MCF 10A (cell line): ENCODE results near the gene PRR15L. TPM values are rescaled to one million over a fixed set of nuclear protein-coding genes. Genes with fewer than 3 reads are reported as not detected.

Experiments
- BruUV-seq: library from RNA; stranded (reverse); fragments of 400-500 nt; replicated peaks from 2 replicates; lab custom pipeline; 2021; lab: Mats Ljungman, UMichigan
- CTCF ChIA-PET: fragments of 300-600 bp; sonication (Branson Sonifier 250); formaldehyde crosslinking; extraction: SDS; loops from one replicate; lab custom pipeline; 2021; ENCODE audit warnings: antibody characterized with exemption, inconsistent platforms; lab: Yijun Ruan, JAX
- POLR2A ChIA-PET: fragments of 300-600, 350-650 bp; sonication (Branson Sonifier 250); formaldehyde crosslinking; extraction: SDS; loops from one replicate; lab custom pipeline; 2020; ENCODE audit warnings: antibody characterized with exemption, inconsistent platforms; lab: Yijun Ruan, JAX
- DNase-seq: peaks from one replicate; pipeline ENCODE4 v3.0.0-alpha.2; 2018; ENCODE audit not compliant: unreplicated experiment
- H3K27ac Mint-ChIP-seq: one replicate; pipeline ENCODE4 v1.8.0; 2022; ENCODE audit warnings: mild to moderate bottlenecking, low read depth, mixed read lengths; ENCODE audit not compliant: unreplicated experiment
- H3K27me3 Mint-ChIP-seq: one replicate; pipeline ENCODE4 v1.8.0; 2022; ENCODE audit warnings: mixed read lengths; ENCODE audit not compliant: insufficient read depth, unreplicated experiment
- H3K36me3 Mint-ChIP-seq: one replicate; pipeline ENCODE4 v1.8.0; 2022; ENCODE audit warnings: mild to moderate bottlenecking, moderate library complexity, mixed read lengths; ENCODE audit not compliant: insufficient read depth, unreplicated experiment
- H3K4me1 Mint-ChIP-seq: one replicate; pipeline ENCODE4 v1.8.0; 2022; ENCODE audit warnings: mixed read lengths; ENCODE audit not compliant: insufficient read depth, unreplicated experiment
- H3K4me3 Mint-ChIP-seq: one replicate; pipeline ENCODE4 v1.8.0; 2022; ENCODE audit warnings: mild to moderate bottlenecking, moderate library complexity, mixed read lengths; ENCODE audit not compliant: unreplicated experiment
- H3K9me3 Mint-ChIP-seq: one replicate; pipeline ENCODE4 v1.8.0; 2022; ENCODE audit warnings: mixed read lengths; ENCODE audit not compliant: unreplicated experiment
- intact Hi-C: fragments of 100-400 bp; cut with micrococcal nuclease; formaldehyde crosslinking; loops from 2 replicates; pipeline ENCODE4 v1.14.1; 2022
- total RNA-seq: library from RNA; stranded (reverse); gene quantifications from 2 replicates; pipeline ENCODE4 v1.2.3, GENCODE V29; 2022
- TF ChIP-seq, protein P1 (sequence below): fragments of 200-600 bp; IDR thresholded peaks from one replicate; pipeline ENCODE4 v1.8.0; 2022; ENCODE audit warnings: antibody characterized with exemption, mild to moderate bottlenecking; ENCODE audit not compliant: unreplicated experiment

Gene PRR15L
- total RNA-seq, 1 experiment from 2014 or later, result not detected

DNA sequence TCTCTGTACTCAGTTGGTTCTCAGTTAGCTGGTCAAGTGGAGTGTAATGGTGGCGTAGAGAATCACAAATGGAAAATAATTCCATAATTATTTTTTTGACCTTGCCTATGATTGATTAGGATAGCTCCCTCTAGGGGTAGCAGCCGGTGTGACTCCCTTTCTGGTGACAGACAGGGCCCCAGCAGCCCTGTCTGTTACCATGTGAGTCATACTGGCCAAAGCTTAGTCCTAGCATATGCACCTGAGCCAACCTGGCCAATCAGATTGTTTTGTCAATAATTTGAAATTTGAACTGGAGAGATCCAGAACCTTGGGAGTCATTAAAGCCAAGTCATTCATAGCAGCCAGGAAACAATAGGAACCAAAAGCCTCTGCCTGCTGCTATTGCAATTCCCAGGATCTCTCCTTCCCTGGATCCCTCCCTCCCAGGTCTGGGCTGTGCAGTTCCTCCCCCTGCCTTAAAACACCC is 10.7 kb downstream of the PRR15L start:
- no peaks in the 10 kb centered on the region for H3K27me3 Mint-ChIP-seq
- CTCF ChIA-PET, result interaction anchor here (0.6 to 15.6 kb wide), 27 partner anchors 8 to 866 kb away, joined by 3 to 336 read pairs (median 4); partner anchors contain the start of genes CDK5RAP3, PRR15L, SCRN2 and SP2
- BruUV-seq, result no TSS peak
- intact Hi-C loops, result loop anchor here (1.0 to 5.0 kb wide), 2 partner anchors 104 to 185 kb away; no protein-coding TSS in a partner anchor
- DNase-seq, result peak; percentile 97
- no peaks in the 10 kb centered on the region for H3K9me3 Mint-ChIP-seq
- peak overlapping the region; percentile 19 for H3K27ac Mint-ChIP-seq
- POLR2A ChIA-PET, result interaction anchor here (0.6 to 7.3 kb wide), 15 partner anchors 8 to 281 kb away, joined by 3 to 117 read pairs (median 6); partner anchors contain the start of genes CDK5RAP3, NFE2L1, PRR15L and SCRN2
- H3K4me1 Mint-ChIP-seq, result peaks cover 24% of the 10 kb centered on the region
- TF ChIP-seq, protein P1, sequence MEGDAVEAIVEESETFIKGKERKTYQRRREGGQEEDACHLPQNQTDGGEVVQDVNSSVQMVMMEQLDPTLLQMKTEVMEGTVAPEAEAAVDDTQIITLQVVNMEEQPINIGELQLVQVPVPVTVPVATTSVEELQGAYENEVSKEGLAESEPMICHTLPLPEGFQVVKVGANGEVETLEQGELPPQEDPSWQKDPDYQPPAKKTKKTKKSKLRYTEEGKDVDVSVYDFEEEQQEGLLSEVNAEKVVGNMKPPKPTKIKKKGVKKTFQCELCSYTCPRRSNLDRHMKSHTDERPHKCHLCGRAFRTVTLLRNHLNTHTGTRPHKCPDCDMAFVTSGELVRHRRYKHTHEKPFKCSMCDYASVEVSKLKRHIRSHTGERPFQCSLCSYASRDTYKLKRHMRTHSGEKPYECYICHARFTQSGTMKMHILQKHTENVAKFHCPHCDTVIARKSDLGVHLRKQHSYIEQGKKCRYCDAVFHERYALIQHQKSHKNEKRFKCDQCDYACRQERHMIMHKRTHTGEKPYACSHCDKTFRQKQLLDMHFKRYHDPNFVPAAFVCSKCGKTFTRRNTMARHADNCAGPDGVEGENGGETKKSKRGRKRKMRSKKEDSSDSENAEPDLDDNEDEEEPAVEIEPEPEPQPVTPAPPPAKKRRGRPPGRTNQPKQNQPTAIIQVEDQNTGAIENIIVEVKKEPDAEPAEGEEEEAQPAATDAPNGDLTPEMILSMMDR, result peak; percentile 73
- no peak overlapping the region for H3K4me3 Mint-ChIP-seq
- peaks cover 36% of the 10 kb centered on the region for H3K36me3 Mint-ChIP-seq

DNA sequence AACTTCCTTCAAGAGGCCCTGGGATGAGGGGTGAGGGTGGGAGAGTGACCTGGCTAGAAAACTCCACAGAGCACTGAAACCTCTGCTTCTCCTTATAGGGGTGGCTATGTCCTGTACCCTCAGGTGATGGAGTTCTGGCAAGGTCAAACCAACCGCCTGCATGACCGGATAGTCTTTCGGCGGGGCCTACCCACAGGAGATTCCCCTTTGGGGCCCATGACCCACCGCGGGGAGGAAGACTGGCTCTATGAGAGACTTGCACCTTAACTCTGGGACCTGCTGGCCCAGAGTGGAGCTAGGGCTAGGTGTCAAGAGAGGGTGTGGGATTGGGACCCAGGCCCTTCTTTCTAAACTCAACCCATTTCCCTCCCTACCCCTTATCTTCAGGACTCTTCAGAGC is 11.2 kb downstream of the PRR15L start:
- intact Hi-C loops, result loop anchor here (5.0 kb wide), 1 partner anchor 186 kb away; no protein-coding TSS in a partner anchor
- DNase-seq, result no peak
- no TSS peak for BruUV-seq
- H3K27me3 Mint-ChIP-seq, result no peaks in the 10 kb centered on the region
- H3K9me3 Mint-ChIP-seq, result no peaks in the 10 kb centered on the region
- peaks cover 26% of the 10 kb centered on the region for H3K4me1 Mint-ChIP-seq
- H3K27ac Mint-ChIP-seq, result peak overlapping the region; percentile 19
- H3K36me3 Mint-ChIP-seq, result peaks cover 38% of the 10 kb centered on the region
- TF ChIP-seq, protein P1, result no peak
- ChIA-PET POLR2A (interaction anchor here (0.6 to 7.3 kb wide), 14 partner anchors 8 to 281 kb away, joined by 3 to 117 read pairs (median 6); partner anchors contain the start of genes CDK5RAP3, PRR15L, SCRN2 and SP2), CTCF (interaction anchor here (0.6 to 15.6 kb wide), 24 partner anchors 8 to 187 kb away, joined by 3 to 336 read pairs (median 4); partner anchors contain the start of genes CDK5RAP3, PRR15L, SCRN2 and SP2)
- H3K4me3 Mint-ChIP-seq, result no peak overlapping the region

DNA sequence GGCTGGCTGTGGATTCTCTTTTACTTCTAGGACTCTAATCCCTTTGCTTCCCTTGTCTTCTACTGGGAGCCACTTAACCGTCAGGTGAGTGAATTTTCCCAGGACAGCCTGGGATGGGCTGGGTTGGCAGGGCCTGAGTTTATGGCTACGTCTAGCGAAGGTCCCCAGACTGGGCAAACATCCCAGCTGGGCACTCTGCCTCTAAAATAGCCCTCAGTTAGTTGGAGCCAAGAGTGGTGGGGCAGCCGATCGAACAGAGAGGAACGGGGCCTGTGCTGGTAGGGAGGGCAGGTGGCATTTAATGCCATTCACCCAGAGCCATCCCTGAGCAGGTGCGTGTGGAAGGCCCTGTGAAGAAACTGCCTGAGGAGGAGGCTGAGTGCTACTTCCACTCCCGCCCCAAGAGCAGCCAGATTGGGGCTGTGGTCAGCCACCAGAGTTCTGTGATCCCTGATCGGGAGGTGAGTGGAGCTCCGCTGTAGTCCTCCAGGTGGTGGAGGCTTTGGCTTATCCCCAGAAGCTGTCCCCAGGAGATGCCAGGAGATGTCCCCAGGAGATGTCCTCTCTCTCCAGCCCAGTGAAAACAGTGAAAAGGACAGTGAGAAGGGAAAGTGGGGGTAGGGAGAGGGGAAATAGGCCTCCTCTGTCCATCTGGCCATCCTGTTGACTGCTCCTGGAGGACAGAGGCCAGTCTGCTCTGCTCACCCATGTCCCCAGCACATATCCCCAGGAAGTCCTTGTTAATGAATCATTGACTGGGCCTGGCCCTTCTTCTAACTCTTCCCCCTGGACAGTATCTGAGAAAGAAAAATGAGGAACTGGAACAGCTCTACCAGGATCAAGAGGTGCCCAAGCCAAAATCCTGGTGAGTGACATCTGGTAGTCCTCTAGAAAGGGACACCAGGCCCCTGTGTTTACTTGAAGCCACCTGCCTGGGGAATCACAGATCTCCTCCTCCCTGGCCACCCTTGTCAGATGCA is 11.9 kb downstream of the PRR15L start:
- Mint-ChIP-seq H3K27me3 (no peaks in the 10 kb centered on the region), H3K36me3 (peaks cover 38% of the 10 kb centered on the region), H3K27ac (no peak overlapping the region), H3K4me1 (peaks cover 33% of the 10 kb centered on the region), H3K9me3 (no peaks in the 10 kb centered on the region), H3K4me3 (no peak overlapping the region)
- DNase-seq, result no peak
- BruUV-seq, result no TSS peak
- POLR2A ChIA-PET, result interaction anchor here (1.1 to 7.3 kb wide), 4 partner anchors 41 to 103 kb away, joined by 3 to 117 read pairs (median 10); partner anchors contain the start of gene SP2
- CTCF ChIA-PET, result interaction anchor here (0.6 to 15.6 kb wide), 20 partner anchors 10 to 178 kb away, joined by 3 to 336 read pairs (median 4); partner anchors contain the start of genes CDK5RAP3, PRR15L, SCRN2 and SP2
- TF ChIP-seq, protein P1, result no peak
- intact Hi-C loops, result loop anchor here (5.0 kb wide), 1 partner anchor 186 kb away; no protein-coding TSS in a partner anchor
